ENCODE results near the gene RAVER2.

DNA sequence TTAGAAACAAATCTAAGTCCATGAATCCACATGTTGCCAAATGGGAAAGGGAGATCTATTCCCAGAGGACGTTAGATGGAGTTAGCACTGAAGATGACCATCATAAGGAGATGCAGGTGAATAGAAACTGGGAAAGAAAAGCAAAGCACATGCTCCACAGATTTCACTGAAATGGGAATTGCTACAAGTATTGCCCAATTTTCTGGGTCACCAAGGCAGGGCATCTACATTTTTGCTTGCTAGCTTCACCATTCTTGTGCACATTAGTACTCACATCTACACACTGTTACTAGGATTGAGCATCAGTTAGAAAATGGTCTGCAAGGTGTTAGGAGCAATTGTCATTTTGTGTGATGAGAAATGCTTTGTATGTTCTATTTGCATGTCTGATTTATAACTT is 122.4 kb downstream of the RAVER2 start:
- TF ChIP-seq CTCF (conservative IDR thresholded peaks at IDR 0.05; ENCODE audit: low read depth in 2 of 2) (no peak), POLR2AphosphoS5 (IDR thresholded peaks at IDR 0.05; ENCODE audit: low read depth) (no peak), EZH2phosphoT487 (IDR thresholded peaks at IDR 0.05; ENCODE audit: unreplicated experiment) (no peak), JUNB (IDR thresholded peaks at IDR 0.05; ENCODE audit: unreplicated experiment) (no peak), REST (IDR thresholded peaks at IDR 0.05; ENCODE audit: unreplicated experiment) (no peak), ZNF331 (CRISPR knock-in tag; IDR thresholded peaks at IDR 0.05; ENCODE audit: low read depth) (no peak)

Data from GM23338 (cell line).